Measurements from ENCODE around the gene JPT2. TPM values are rescaled to one million over a fixed set of nuclear protein-coding genes. Genes with fewer than 3 reads are reported as not detected.

JPT2 gene
- total and polyA plus RNA-seq, 2 experiments from 2014 or later, result 43.8 to 139 TPM

GRCh38 chr16:1743376-1744337, 65.6 kb downstream of the JPT2 start:
- peaks cover 10% of the 10 kb centered on the region for H3K27me3 Mint-ChIP-seq (ENCODE audit: insufficient read depth, low read depth, poor library complexity)
- H3K4me1 Mint-ChIP-seq, result no peaks in the 10 kb centered on the region
- no peak overlapping the region for H2AFZ ChIP-seq
- no peak overlapping the region for H3K27ac Mint-ChIP-seq
- ATAC-seq, result no peak
- no peak overlapping the region for H3K4me2 ChIP-seq
- H3F3A ChIP-seq (replicated peaks; ENCODE audit: low read depth), result peaks cover 16% of the 10 kb centered on the region
- no peak overlapping the region for H3K27ac ChIP-seq (ENCODE audit: low read depth)
- H3K4me1 ChIP-seq (ENCODE audit: insufficient read depth), result no peaks in the 10 kb centered on the region
- TF ChIP-seq ETS1 (IDR thresholded peaks at IDR 0.05) (no peak), CTCF (conservative IDR thresholded peaks at IDR 0.05; ENCODE audit: low read depth in 2 of 2) (no peak), NANOG (IDR thresholded peaks at IDR 0.05; ENCODE audit: borderline replicate concordance) (no peak), ZNF331 (CRISPR knock-in tag; IDR thresholded peaks at IDR 0.05; ENCODE audit: low read depth) (no peak), EZH2 (IDR thresholded peaks at IDR 0.05; ENCODE audit: low read depth, unreplicated experiment) (no peak), ZNF462 (CRISPR knock-in tag; IDR thresholded peaks at IDR 0.05) (no peak), JUNB (IDR thresholded peaks at IDR 0.05; ENCODE audit: unreplicated experiment) (no peak), EZH2phosphoT487 (IDR thresholded peaks at IDR 0.05; ENCODE audit: unreplicated experiment) (no peak), ZNF114 (CRISPR knock-in tag; IDR thresholded peaks at IDR 0.05) (no peak), POLR2AphosphoS5 (IDR thresholded peaks at IDR 0.05; ENCODE audit: low read depth) (no peak), REST (IDR thresholded peaks at IDR 0.05; ENCODE audit: unreplicated experiment) (no peak), CREB1 (CRISPR knock-in tag; IDR thresholded peaks at IDR 0.05; ENCODE audit: low read depth) (no peak), STAT1 (IDR thresholded peaks at IDR 0.05; ENCODE audit: unreplicated experiment) (no peak)
- H3K79me2 ChIP-seq (replicated peaks; ENCODE audit: insufficient read depth), result no peaks in the 10 kb centered on the region
- no peaks in the 10 kb centered on the region for H3K9me2 ChIP-seq (ENCODE audit: insufficient read depth)
- H4K20me1 ChIP-seq (replicated peaks; ENCODE audit: insufficient read depth), result no peaks in the 10 kb centered on the region
- peaks cover 3% of the 10 kb centered on the region; the same call in 2 of the 3 replicates for H3K9me3 Mint-ChIP-seq
- H3K36me3 ChIP-seq (ENCODE audit: insufficient read depth), result no peaks in the 10 kb centered on the region
- no peaks in the 10 kb centered on the region for H3K27me3 ChIP-seq (ENCODE audit: insufficient read depth)
- H3K4me3 Mint-ChIP-seq, result no peak overlapping the region
- H3K4me3 ChIP-seq, result no peak overlapping the region
- peaks cover 9% of the 10 kb centered on the region for H3K36me3 Mint-ChIP-seq (ENCODE audit: low read depth)
- no peak for DNase-seq (ENCODE audit: low spot score)
